Hepatocyte (in vitro differentiated cells): ENCODE results near the gene METRNL. TPM values are rescaled to one million over a fixed set of nuclear protein-coding genes. Genes with fewer than 3 reads are reported as not detected.

Experiments
- DNase-seq: peaks from one replicate; pipeline ENCODE4 v3.0.0-alpha.2; 2016; ENCODE audit warnings: low spot score
- H2AFZ ChIP-seq: fragments of 200-600 bp; sonication (generic); 2 replicates; pipeline ENCODE4 v1.6.0; 2016; ENCODE audit warnings: antibody characterized with exemption, mild to moderate bottlenecking
- H3K27ac ChIP-seq: fragments of 200-600 bp; sonication (generic); 2 replicates; pipeline ENCODE4 v1.5.1; 2016; ENCODE audit warnings: mild to moderate bottlenecking
- H3K27me3 ChIP-seq: fragments of 200-600 bp; sonication (generic); 2 replicates; pipeline ENCODE4 v1.6.1; 2016
- H3K36me3 ChIP-seq: fragments of 200-600 bp; sonication (generic); replicated peaks from 2 replicates; pipeline ENCODE4 v1.5.1; 2016; ENCODE audit warnings: low read depth; ENCODE audit not compliant: insufficient read depth
- H3K4me1 ChIP-seq: fragments of 200-600 bp; sonication (generic); 2 replicates; pipeline ENCODE4 v1.5.1; 2016; ENCODE audit warnings: mild to moderate bottlenecking, moderate library complexity; ENCODE audit not compliant: insufficient read depth
- H3K4me2 ChIP-seq: fragments of 200-600 bp; sonication (generic); 2 replicates; pipeline ENCODE4 v1.6.0; 2016
- H3K4me3 ChIP-seq: fragments of 200-600 bp; sonication (generic); 2 replicates; pipeline ENCODE4 v1.5.1; 2016; ENCODE audit warnings: mild to moderate bottlenecking
- H3K79me2 ChIP-seq: fragments of 200-600 bp; sonication (generic); 2 replicates; pipeline ENCODE4 v1.6.0; 2017; ENCODE audit warnings: mild to moderate bottlenecking
- H3K9me2 ChIP-seq: fragments of 200-600 bp; sonication (generic); replicated peaks from 2 replicates; pipeline ENCODE4 v1.6.0; 2017; ENCODE audit warnings: mild to moderate bottlenecking; ENCODE audit not compliant: insufficient read depth
- H3K9me3 ChIP-seq: fragments of 200-600 bp; sonication (generic); 2 replicates; pipeline ENCODE4 v1.5.1; 2016; ENCODE audit warnings: low read depth, mild to moderate bottlenecking
- H4K20me1 ChIP-seq: fragments of 200-600 bp; sonication (generic); 2 replicates; pipeline ENCODE4 v1.6.0; 2016; ENCODE audit warnings: mild to moderate bottlenecking; ENCODE audit not compliant: insufficient read depth, poor library complexity, severe bottlenecking
- EZH2 ChIP-seq: fragments of 200-600 bp; sonication (generic); IDR thresholded peaks from 2 replicates; pipeline ENCODE4 v1.6.1; 2016; ENCODE audit warnings: antibody characterized with exemption, mild to moderate bottlenecking, borderline replicate concordance
- EZH2phosphoT487 ChIP-seq: fragments of 200-600 bp; sonication (generic); IDR thresholded peaks from one replicate; pipeline ENCODE4 v1.6.1; 2018; ENCODE audit warnings: antibody characterized with exemption, mild to moderate bottlenecking, low read depth, moderate library complexity; ENCODE audit not compliant: unreplicated experiment, severe bottlenecking
- WGBS: methylation state at CpG from one replicate; pipeline ENCODE4 v1.1.6; 2016; ENCODE audit warnings: low lambda C conversion rate; ENCODE audit errors: missing lambda C conversion rate; 5-methylcytosine and 5-hydroxymethylcytosine counted together
- polyA plus RNA-seq: library from polyadenylated mRNA; unstranded; fragments of >200 nt; fragmentation: Nextera tagmentation; extraction: Ambion mirVana; gene quantifications from 2 replicates; pipeline ENCODE4 v1.2.1, GENCODE V29; 2016
- total RNA-seq: library from RNA; depleted of rRNA; stranded (reverse); fragments of >200 nt; gene quantifications from 2 replicates; pipeline ENCODE4 v1.2.3, GENCODE V29; 2014
- TF ChIP-seq, protein P1 (sequence below): fragments of 200-600 bp; sonication (generic); IDR thresholded peaks from 2 replicates; pipeline ENCODE4 v1.5.1; 2016; ENCODE audit warnings: antibody characterized with exemption, mild to moderate bottlenecking; ENCODE audit not compliant: poor library complexity

The METRNL gene
- total and polyA plus RNA-seq, 2 experiments from 2014 or later: 97.2 to 164 TPM

DNA sequence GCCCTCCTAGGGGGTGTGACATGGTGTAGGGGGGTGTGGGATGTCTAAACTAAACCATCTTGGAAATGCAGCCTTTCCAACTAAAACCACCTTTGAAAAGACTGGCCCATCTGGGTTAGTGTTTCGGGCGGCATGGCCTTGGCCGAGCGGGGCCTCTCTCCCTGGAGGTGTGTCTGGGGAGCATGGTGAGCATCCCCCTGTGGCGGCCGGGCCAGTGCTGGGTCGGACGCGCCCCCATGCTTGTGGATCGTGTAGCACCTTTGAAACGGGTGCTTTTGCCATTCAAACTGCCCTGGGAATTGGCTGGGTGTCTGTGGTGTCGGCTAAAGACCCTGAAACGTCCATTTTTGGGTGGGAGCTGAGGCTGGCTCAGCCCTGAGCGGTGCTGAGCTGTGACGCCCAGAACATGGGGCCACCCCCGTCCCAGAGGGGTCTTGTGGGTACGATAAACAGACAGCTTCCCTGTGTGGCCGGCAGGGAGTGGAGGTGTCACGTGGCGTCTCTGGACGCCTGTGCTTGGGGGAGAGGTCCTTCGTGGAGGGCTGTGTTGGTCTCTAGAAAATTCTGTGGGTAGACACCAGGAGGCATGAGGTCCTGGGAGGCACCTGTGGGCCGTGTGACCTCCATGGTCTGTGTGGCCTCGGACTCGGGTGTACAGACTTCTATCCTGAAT is 6.3 kb downstream of the METRNL start:
- peaks cover 86% of the 10 kb centered on the region for H3K79me2 ChIP-seq
- H3K4me1 ChIP-seq: peaks cover 82% of the 10 kb centered on the region
- peaks cover 37% of the 10 kb centered on the region for H4K20me1 ChIP-seq
- H3K27ac ChIP-seq: peak overlapping the region; percentile 96
- WGBS: 79% methylated on average over 25 of the region's 25 CpGs
- no peaks in the 10 kb centered on the region for H3K27me3 ChIP-seq
- no peaks in the 10 kb centered on the region for H3K9me3 ChIP-seq
- no peaks in the 10 kb centered on the region for H3K9me2 ChIP-seq
- no peak for DNase-seq
- H3K36me3 ChIP-seq: no peaks in the 10 kb centered on the region
- H3K4me3 ChIP-seq: no peak overlapping the region
- TF ChIP-seq EZH2: no peak
- TF ChIP-seq EZH2phosphoT487: no peak
- TF ChIP-seq, protein P1, sequence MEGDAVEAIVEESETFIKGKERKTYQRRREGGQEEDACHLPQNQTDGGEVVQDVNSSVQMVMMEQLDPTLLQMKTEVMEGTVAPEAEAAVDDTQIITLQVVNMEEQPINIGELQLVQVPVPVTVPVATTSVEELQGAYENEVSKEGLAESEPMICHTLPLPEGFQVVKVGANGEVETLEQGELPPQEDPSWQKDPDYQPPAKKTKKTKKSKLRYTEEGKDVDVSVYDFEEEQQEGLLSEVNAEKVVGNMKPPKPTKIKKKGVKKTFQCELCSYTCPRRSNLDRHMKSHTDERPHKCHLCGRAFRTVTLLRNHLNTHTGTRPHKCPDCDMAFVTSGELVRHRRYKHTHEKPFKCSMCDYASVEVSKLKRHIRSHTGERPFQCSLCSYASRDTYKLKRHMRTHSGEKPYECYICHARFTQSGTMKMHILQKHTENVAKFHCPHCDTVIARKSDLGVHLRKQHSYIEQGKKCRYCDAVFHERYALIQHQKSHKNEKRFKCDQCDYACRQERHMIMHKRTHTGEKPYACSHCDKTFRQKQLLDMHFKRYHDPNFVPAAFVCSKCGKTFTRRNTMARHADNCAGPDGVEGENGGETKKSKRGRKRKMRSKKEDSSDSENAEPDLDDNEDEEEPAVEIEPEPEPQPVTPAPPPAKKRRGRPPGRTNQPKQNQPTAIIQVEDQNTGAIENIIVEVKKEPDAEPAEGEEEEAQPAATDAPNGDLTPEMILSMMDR: no peak
- H2AFZ ChIP-seq: no peak overlapping the region
- H3K4me2 ChIP-seq: peak overlapping the region; percentile 98

DNA sequence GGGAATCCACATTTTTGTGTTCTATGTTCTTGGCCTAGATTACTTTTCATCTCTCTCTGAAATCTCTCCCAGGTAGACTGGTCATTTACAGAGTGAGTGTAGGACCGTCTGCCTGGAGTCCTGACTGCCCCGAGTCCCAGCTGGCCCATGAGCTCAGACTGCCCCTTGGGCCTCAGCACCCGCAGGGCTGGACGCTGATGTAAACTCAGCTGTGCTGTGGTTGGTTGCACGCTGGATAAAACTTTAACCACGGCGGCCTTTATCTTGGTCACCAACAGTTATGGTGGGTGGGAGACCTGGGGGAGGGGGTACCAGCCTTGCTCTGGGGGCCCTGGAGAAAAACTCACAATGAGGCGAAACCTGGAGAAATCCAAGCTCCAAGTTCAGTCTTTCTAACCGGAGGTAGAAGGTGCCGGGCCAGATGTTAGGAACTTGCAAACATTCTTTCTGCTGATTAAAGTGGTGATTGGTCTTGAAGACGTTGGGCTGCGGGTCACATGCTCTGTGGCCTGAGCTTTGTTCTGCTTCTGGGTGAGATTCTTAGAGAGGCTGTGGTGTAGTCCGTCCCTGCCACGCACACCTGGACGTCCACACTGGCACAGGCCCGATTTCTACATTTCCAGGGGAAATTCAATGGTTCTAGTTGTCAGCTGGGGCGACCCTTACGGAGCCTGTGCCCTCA is 6.9 kb downstream of the METRNL start:
- H3K4me1 ChIP-seq: peaks cover 88% of the 10 kb centered on the region
- no peaks in the 10 kb centered on the region for H3K9me2 ChIP-seq
- no peak for DNase-seq
- no peaks in the 10 kb centered on the region for H3K27me3 ChIP-seq
- peaks cover 37% of the 10 kb centered on the region for H4K20me1 ChIP-seq
- H3K4me2 ChIP-seq: peak overlapping the region; percentile 98
- TF ChIP-seq EZH2phosphoT487 (no peak), EZH2 (no peak)
- TF ChIP-seq, protein P1: no peak
- H3K36me3 ChIP-seq: no peaks in the 10 kb centered on the region
- H2AFZ ChIP-seq: no peak overlapping the region
- no peaks in the 10 kb centered on the region for H3K9me3 ChIP-seq
- H3K79me2 ChIP-seq: peaks cover 86% of the 10 kb centered on the region
- 54% methylated on average over 18 of the region's 18 CpGs for WGBS
- H3K27ac ChIP-seq: peak overlapping the region; percentile 96
- H3K4me3 ChIP-seq: no peak overlapping the region

DNA sequence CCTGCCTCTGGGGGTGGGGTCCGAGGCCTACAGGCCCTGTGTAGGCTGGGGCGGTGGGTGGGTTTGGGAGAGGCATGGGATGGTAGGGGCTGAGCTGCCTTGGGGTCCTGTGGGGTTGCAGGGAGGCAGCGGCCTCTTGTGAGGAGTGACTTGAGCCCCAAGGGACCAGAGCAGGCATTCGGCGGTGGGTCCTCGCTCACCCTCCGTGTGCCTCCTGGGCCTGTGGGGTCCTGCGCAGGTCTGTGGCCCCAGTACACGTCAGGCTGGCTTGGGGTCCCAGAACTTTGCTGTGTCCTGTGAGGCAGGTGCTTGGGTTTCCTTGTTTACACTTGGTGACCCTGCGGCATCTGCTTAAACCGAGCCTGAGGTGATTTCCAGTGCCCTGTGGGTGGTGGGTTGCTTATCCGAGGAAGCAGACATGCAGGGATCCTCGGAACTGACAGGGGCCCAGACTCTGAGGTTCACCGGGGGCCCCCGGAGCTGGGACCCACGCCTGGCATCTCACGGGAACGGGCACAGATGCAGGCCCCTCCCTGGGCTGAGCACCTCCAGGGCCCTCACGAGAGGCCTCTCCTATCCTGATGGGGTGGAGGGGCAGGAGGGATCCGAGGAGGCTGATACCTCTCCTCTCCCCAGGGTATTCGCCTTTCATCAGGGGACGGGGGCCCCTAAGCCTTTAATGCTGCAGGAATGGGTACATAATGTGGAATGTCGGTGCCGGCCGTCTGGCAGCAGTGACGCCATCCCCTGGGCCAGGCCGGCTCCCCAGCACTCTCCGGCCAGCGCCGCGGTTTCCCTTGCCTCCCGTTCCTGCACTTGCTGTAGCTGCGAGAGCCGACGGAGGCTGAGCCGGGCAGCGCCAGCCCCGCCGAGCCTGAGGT is 7.7 kb downstream of the METRNL start:
- Histone ChIP-seq H3K27ac (peak overlapping the region; percentile 96), H3K4me1 (peaks cover 89% of the 10 kb centered on the region), H3K79me2 (peaks cover 86% of the 10 kb centered on the region), H4K20me1 (peaks cover 38% of the 10 kb centered on the region), H3K9me3 (no peaks in the 10 kb centered on the region), H3K27me3 (no peaks in the 10 kb centered on the region), H3K36me3 (no peaks in the 10 kb centered on the region), H3K9me2 (no peaks in the 10 kb centered on the region), H3K4me3 (no peak overlapping the region), H2AFZ (no peak overlapping the region), H3K4me2 (peak overlapping the region; percentile 98)
- 73% methylated on average over 35 of the region's 39 CpGs for WGBS
- peak; percentile 73 for DNase-seq
- TF ChIP-seq, protein P1: no peak
- TF ChIP-seq EZH2 (no peak), EZH2phosphoT487 (no peak)
